GM12878 (cell line): Measurements from ENCODE around the gene ARHGAP15. TPM values are rescaled to one million over a fixed set of nuclear protein-coding genes. Genes with fewer than 3 reads are reported as not detected.

Experiments used
- EGR1 ChIP-seq, 2 experiments: IDR thresholded peaks; 1 replicate in 1 of 2; 2 replicates in 1 of 2; pipeline ENCODE4 v1.6.1; 2011 to 2012; ENCODE audit warnings: low read depth in 2 of 2, low read length in 2 of 2, borderline replicate concordance in 1 of 2, mild to moderate bottlenecking in 1 of 2, moderate library complexity in 1 of 2
- MTA3 ChIP-seq: IDR thresholded peaks from 2 replicates; pipeline ENCODE4 v1.6.1; 2012; ENCODE audit warnings: low read length, inconsistent platforms, borderline replicate concordance
- POLR2AphosphoS5 ChIP-seq: IDR thresholded peaks from 2 replicates; pipeline ENCODE4 v1.6.1; 2011; ENCODE audit warnings: mild to moderate bottlenecking, low read length, inconsistent platforms
- PRDM15 ChIP-seq: fragments of 450-650 bp; formaldehyde crosslinking; IDR thresholded peaks from 2 replicates; pipeline ENCODE4 v1.4.0; 2020; ENCODE audit warnings: mild to moderate bottlenecking, moderate library complexity
- REST ChIP-seq: IDR thresholded peaks from 2 replicates; pipeline ENCODE4 v1.6.1; 2012; ENCODE audit warnings: mild to moderate bottlenecking, low read depth, low read length
- polyA plus RNA-seq, 11 experiments: library from polyadenylated mRNA; depleted of rRNA in 4 of 11; unstranded in 6 of 11; stranded (reverse) in 5 of 11; fragments of >200 nt; fragmentation: Nextera tagmentation in 4 of 11; fragmentation: Illumina TruSeq in 1 of 11; extraction: Ambion mirVana in 4 of 11; extraction: Trizol in 1 of 11; gene quantifications; 1 replicate in 1 of 11; 2 replicates in 10 of 11; pipeline versions ENCODE4 v1.2.1 to v1.2.3, GENCODE V29; 2011 to 2016; ENCODE audit warnings: inconsistent platforms in 2 of 11, missing spikeins in 2 of 11, low read depth in 1 of 11
- total RNA-seq, 4 experiments: library from RNA; depleted of rRNA in 3 of 4; stranded (reverse); fragments of >200 nt in 3 of 4; fragmentation: Illumina TruSeq in 1 of 4; extraction: Trizol in 1 of 4; gene quantifications; 2 replicates each; pipeline versions ENCODE4 v1.2.1 to v1.2.3, GENCODE V29; 2013 to 2021
- TF ChIP-seq, protein P1 (sequence below): fragments of 450-650 bp; IDR thresholded peaks from 2 replicates; pipeline ENCODE4 v1.6.1; 2016; ENCODE audit warnings: mild to moderate bottlenecking, moderate library complexity, borderline replicate concordance
- TF ChIP-seq, protein P2 (sequence below): IDR thresholded peaks from 2 replicates; pipeline ENCODE4 v1.6.1; 2012; ENCODE audit warnings: improper control_type of control experiment, low read depth, low read length; ENCODE audit not compliant: insufficient replicate concordance

Gene ARHGAP15
- total and polyA plus RNA-seq, 10 of the 15 experiments (the other 5 are each of a cell fraction or from before 2014, with no cell fraction given): 38.0 to 92.6 (median 66.7) TPM

DNA sequence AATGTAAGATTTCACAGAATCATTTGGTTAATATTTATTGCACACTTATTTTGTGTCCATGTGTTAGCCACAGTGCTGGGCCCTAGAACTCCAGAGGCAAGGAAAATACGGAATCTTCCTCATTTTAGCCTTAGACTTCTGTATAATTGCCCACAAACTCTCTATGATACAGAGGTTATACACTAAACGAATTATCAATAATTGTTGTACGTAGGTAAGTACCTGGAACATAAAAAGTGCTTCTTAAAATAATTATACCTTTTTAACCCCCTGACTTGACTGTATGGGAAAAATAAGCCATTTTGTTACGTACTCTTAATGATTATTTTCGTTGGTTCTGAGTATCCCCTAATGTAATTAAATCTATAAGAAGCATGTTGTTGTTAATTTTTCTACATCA is 119.4 kb downstream of the ARHGAP15 start (continued):
- TF ChIP-seq, protein P1, sequence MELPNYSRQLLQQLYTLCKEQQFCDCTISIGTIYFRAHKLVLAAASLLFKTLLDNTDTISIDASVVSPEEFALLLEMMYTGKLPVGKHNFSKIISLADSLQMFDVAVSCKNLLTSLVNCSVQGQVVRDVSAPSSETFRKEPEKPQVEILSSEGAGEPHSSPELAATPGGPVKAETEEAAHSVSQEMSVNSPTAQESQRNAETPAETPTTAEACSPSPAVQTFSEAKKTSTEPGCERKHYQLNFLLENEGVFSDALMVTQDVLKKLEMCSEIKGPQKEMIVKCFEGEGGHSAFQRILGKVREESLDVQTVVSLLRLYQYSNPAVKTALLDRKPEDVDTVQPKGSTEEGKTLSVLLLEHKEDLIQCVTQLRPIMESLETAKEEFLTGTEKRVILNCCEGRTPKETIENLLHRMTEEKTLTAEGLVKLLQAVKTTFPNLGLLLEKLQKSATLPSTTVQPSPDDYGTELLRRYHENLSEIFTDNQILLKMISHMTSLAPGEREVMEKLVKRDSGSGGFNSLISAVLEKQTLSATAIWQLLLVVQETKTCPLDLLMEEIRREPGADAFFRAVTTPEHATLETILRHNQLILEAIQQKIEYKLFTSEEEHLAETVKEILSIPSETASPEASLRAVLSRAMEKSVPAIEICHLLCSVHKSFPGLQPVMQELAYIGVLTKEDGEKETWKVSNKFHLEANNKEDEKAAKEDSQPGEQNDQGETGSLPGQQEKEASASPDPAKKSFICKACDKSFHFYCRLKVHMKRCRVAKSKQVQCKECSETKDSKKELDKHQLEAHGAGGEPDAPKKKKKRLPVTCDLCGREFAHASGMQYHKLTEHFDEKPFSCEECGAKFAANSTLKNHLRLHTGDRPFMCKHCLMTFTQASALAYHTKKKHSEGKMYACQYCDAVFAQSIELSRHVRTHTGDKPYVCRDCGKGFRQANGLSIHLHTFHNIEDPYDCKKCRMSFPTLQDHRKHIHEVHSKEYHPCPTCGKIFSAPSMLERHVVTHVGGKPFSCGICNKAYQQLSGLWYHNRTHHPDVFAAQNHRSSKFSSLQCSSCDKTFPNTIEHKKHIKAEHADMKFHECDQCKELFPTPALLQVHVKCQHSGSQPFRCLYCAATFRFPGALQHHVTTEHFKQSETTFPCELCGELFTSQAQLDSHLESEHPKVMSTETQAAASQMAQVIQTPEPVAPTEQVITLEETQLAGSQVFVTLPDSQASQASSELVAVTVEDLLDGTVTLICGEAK: no peak
- TF ChIP-seq, protein P2, sequence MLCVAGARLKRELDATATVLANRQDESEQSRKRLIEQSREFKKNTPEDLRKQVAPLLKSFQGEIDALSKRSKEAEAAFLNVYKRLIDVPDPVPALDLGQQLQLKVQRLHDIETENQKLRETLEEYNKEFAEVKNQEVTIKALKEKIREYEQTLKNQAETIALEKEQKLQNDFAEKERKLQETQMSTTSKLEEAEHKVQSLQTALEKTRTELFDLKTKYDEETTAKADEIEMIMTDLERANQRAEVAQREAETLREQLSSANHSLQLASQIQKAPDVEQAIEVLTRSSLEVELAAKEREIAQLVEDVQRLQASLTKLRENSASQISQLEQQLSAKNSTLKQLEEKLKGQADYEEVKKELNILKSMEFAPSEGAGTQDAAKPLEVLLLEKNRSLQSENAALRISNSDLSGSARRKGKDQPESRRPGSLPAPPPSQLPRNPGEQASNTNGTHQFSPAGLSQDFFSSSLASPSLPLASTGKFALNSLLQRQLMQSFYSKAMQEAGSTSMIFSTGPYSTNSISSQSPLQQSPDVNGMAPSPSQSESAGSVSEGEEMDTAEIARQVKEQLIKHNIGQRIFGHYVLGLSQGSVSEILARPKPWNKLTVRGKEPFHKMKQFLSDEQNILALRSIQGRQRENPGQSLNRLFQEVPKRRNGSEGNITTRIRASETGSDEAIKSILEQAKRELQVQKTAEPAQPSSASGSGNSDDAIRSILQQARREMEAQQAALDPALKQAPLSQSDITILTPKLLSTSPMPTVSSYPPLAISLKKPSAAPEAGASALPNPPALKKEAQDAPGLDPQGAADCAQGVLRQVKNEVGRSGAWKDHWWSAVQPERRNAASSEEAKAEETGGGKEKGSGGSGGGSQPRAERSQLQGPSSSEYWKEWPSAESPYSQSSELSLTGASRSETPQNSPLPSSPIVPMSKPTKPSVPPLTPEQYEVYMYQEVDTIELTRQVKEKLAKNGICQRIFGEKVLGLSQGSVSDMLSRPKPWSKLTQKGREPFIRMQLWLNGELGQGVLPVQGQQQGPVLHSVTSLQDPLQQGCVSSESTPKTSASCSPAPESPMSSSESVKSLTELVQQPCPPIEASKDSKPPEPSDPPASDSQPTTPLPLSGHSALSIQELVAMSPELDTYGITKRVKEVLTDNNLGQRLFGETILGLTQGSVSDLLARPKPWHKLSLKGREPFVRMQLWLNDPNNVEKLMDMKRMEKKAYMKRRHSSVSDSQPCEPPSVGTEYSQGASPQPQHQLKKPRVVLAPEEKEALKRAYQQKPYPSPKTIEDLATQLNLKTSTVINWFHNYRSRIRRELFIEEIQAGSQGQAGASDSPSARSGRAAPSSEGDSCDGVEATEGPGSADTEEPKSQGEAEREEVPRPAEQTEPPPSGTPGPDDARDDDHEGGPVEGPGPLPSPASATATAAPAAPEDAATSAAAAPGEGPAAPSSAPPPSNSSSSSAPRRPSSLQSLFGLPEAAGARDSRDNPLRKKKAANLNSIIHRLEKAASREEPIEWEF: no peak
- TF ChIP-seq PRDM15 (CRISPR knock-in tag) (no peak), POLR2AphosphoS5 (no peak), MTA3 (no peak), REST (no peak), EGR1 (IDR thresholded peaks at IDR 0.05; ENCODE audit: borderline replicate concordance in 1 of 2, low read depth in 2 of 2, low read length in 2 of 2) (no peak)
